HG02970 (cell line): ENCODE data around the gene ATP5MC2.

Experiments
- ATAC-seq: cut with Tn5 transposase; IDR thresholded peaks from one replicate; pipeline ENCODE4 v1.9.1; 2021; ENCODE audit warnings: mild to moderate bottlenecking, moderate library complexity, moderate number of reproducible peaks; ENCODE audit not compliant: unreplicated experiment, low FRiP score

ATP5MC2 gene

DNA sequence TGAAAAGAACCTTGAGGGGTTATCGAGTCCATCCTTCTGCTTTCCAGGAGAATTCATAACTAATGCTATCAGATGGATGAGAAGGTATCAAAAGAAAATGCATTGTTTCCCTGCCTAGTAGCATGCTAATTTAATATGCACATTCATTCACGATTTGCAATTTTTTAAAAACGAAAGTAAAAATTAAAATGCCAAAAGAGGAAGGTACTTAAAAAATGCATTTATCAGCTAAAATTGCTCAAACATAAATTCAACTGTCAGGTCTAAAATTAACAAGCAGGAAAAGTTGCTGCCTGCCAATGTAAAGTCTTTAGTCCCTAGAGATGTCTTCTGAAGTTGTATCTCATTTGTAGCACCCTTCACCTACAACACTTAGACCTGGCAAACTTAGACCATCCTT lies 57.6 kb downstream of the ATP5MC2 start:
- no peak for ATAC-seq

DNA sequence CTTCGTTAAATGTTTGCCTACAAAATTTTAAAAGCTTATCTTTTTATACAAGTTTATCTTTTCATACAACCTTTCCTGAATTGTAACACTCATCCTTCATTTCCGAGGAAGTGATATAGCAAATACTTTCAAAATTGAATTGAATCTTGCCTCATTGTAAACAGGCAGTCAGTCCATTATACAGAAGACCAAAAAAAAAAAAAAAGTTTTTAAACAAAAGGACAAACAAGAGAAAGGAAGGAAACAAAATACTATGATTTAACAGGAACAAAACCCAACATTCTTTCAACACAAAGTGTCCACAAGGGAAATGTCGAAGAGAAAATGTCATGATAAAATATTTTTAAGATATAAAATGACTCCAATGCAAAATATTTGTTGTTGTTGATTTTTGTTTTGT lies 58.2 kb downstream of the ATP5MC2 start:
- no peak for ATAC-seq

DNA sequence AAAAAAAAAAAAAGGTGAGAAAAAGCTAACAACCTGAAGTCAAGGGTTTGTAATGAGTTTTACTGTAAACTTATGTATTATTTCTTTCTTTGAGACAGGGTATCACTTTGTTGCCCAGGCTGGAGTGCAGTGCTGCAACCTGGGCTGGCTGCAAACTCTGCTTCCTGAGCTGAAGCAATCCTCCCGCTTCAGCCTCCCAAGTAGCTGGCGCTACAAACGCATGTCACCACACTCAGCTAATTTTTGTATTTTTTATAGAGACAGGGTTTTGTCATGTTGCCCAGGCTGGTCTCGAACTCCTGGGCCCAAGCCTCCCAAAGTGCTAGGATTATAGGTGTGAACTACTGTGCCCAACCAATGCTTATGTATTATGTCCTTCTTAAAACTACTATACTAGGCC lies 58.9 kb downstream of the ATP5MC2 start:
- ATAC-seq, result no peak
